Naive thymus-derived CD8-positive, alpha-beta T cell (primary cell): ENCODE data around the gene COL5A1. TPM values are rescaled to one million over a fixed set of nuclear protein-coding genes. Genes with fewer than 3 reads are reported as not detected.
"Not testable (repeated sequence)": the region's sequence is repeated elsewhere in the genome, so short reads cannot be mapped to it uniquely, and the experiment has no call there.

Experiments used
- ATAC-seq, 2 donors: fragments of 150-1000 bp; cut with Tn5 transposase in 1 of 2; sonication (Bioruptor Pico), chemical (Tn5 transposase) in 1 of 2; 1 replicate in 1 of 2; 2 replicates in 1 of 2; pipeline ENCODE4 v1.10.0; 2021; ENCODE audit warnings: mild to moderate bottlenecking in 2 of 2, moderate library complexity in 2 of 2
- POLR2A ChIA-PET: fragments of 350-600 bp; sonication (Branson Sonifier 250); formaldehyde crosslinking; loops from one replicate; lab custom pipeline; 2021; ENCODE audit warnings: antibody characterized with exemption; lab: Charles Lee
- DNase-seq, 10 donors: peaks; one replicate each; pipeline versions ENCODE4 v3.0.0 to v3.0.0-alpha.2; 2020 to 2022
- H3K27ac Mint-ChIP-seq, 10 donors: one replicate each; pipeline ENCODE4 v1.8.0; 2020 to 2022; ENCODE audit warnings: mild to moderate bottlenecking in 10 of 10, mixed read lengths in 10 of 10, moderate library complexity in 4 of 10, inconsistent platforms in 1 of 10
- H3K27me3 Mint-ChIP-seq, 5 donors: one replicate each; pipeline ENCODE4 v1.8.0; 2021 to 2022; ENCODE audit warnings: mixed read lengths in 5 of 5
- H3K36me3 Mint-ChIP-seq, 3 donors: one replicate each; pipeline ENCODE4 v1.8.0; 2020 to 2022; ENCODE audit warnings: mixed read lengths in 3 of 3, mild to moderate bottlenecking in 2 of 3, inconsistent platforms in 1 of 3
- H3K4me1 Mint-ChIP-seq, 4 donors: one replicate each; pipeline ENCODE4 v1.8.0; 2021 to 2022; ENCODE audit warnings: mixed read lengths in 4 of 4
- H3K4me3 Mint-ChIP-seq, 10 donors: one replicate each; pipeline ENCODE4 v1.8.0; 2020 to 2022; ENCODE audit warnings: mild to moderate bottlenecking in 10 of 10, mixed read lengths in 10 of 10, moderate library complexity in 6 of 10, inconsistent platforms in 1 of 10
- H3K9me3 Mint-ChIP-seq, 9 donors: one replicate each; pipeline ENCODE4 v1.8.0; 2020 to 2022; ENCODE audit warnings: mixed read lengths in 9 of 9, mild to moderate bottlenecking in 3 of 9, inconsistent platforms in 1 of 9, moderate library complexity in 1 of 9
- polyA plus RNA-seq, 3 donors: library from polyadenylated mRNA; unstranded; fragments of 300-500 nt; fragmentation: Illumina TruSeq; gene quantifications; one replicate each; pipeline ENCODE4 v1.2.3, GENCODE V29; 2021
- total RNA-seq, 8 experiments: library from RNA in 2 of 8; stranded (reverse) in 2 of 8; gene quantifications; one replicate each; pipeline ENCODE4 v1.2.3 and lab custom pipeline; 2021 to 2026

COL5A1 gene
- total and polyA plus RNA-seq, 5 experiments from 2014 or later = 0.26 TPM; not detected in 4

- no peaks in the 10 kb centered on the region for H3K36me3 Mint-ChIP-seq
- no peaks in the 10 kb centered on the region for H3K9me3 Mint-ChIP-seq
- H3K4me3 Mint-ChIP-seq = peak overlapping the region in 9 of 10 donors; percentile 3 to 67 (median 49)
- POLR2A ChIA-PET = no interaction called here
- ATAC-seq = no peak
- H3K27me3 Mint-ChIP-seq = peaks cover 3 to 46% (median 26%) of the 10 kb centered on the region in 5 donors
- no peak for DNase-seq
- no peak overlapping the region for H3K27ac Mint-ChIP-seq
- peaks cover 0 to 2% (median under 1%) of the 10 kb centered on the region in 4 donors for H3K4me1 Mint-ChIP-seq
These were observed 964 bp upstream of the COL5A1 start for GRCh38 chr9:134640506-134641172.

DNA sequence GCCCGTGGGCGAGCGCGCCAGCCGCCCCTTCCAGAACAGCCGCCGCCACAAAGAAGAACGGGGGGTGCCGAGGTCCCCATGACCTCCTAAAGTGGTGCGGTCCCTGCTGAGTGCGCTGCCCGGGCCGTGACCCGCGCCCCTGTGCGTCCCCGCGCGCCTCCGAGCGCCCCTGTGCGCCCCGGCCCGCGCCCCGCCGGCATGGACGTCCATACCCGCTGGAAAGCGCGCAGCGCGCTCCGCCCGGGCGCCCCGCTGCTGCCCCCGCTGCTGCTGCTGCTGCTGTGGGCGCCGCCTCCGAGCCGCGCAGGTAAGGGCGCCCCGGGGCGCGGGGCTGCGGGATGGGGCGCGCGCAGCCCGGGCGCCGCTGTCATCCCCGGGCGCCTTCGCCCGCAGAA lies 384 bp downstream of the COL5A1 start:
- no peak overlapping the region for H3K27ac Mint-ChIP-seq
- POLR2A ChIA-PET = no interaction called here
- peaks cover 3 to 45% (median 22%) of the 10 kb centered on the region in 5 donors for H3K27me3 Mint-ChIP-seq
- H3K4me1 Mint-ChIP-seq = peaks cover 0 to 2% (median under 1%) of the 10 kb centered on the region in 4 donors
- no peak for DNase-seq
- no peaks in the 10 kb centered on the region for H3K9me3 Mint-ChIP-seq
- ATAC-seq = peak; percentile 18 to 45
- H3K4me3 Mint-ChIP-seq = peak overlapping the region in 1 of 10 donors; percentile 52
- H3K36me3 Mint-ChIP-seq = no peaks in the 10 kb centered on the region

DNA sequence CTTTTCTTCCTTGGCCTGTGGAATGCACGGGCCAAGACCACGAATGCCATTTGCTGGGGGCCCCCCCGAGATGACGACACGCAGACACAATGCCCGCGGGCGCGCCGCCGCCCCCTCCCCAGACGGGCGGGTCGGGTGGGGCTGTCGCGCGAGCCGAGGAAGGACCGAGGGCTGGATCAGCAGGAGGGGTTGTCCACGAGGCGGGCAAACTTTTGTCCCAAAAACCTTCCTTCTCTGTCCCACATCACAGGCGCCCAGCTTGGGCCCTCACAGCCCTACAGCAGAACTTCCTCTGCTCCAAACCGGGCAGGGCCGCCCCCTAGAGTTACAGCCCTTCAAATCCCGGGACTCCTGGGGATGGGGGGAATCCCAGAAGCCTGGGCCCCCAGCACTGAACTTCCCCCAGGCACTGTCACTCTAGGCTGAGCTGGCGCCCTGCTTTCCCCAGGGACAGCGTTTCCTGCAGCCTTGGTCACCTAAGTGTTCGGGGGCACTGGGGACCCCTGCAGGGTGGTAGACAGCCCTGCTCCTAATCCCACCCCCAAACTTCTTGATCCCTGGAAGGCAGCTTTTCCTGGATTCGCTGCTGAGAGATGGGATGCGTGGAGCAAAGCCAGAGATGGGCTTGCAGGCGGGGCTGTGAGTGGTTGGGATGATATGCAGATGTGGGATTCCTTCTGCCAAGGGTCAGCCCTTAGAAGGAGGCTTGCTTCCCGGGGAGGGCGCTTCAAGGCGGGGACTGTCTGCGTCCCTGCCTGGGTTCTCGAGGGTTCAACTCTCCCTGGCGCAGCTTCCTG lies 980 bp downstream of the COL5A1 start:
- POLR2A ChIA-PET = no interaction called here
- H3K4me3 Mint-ChIP-seq = peak overlapping the region in 9 of 10 donors; percentile 33 to 70 (median 51)
- no peaks in the 10 kb centered on the region for H3K36me3 Mint-ChIP-seq
- H3K9me3 Mint-ChIP-seq = no peaks in the 10 kb centered on the region
- H3K27me3 Mint-ChIP-seq = peaks cover 3 to 45% (median 23%) of the 10 kb centered on the region in 5 donors
- DNase-seq (no peak), ATAC-seq (no peak)
- no peak overlapping the region for H3K27ac Mint-ChIP-seq
- peaks cover 0 to 2% (median under 1%) of the 10 kb centered on the region in 4 donors for H3K4me1 Mint-ChIP-seq

DNA sequence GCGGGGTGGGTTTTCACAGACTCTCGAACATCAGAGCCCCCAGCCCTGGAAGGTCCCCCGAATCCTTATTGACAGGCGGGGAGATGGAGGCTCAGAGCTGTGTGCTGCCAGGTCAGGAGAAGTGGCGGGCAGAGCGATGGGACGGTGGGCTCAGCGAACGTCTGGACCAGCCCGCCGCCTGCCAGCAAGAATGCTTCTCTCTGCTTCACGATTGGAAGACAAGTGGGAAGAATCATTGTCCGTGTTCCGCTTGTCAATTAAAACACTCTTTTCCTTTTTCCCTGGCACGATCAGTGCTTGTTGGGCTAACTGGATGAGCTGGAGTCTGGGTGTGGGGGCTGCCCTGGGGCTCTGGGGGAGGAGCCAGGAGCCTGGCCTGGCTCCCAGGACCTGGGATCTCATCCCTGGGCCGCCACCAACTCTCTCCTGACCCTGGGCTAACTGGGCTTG lies 1.6 kb downstream of the COL5A1 start:
- Mint-ChIP-seq H3K27ac (no peak overlapping the region), H3K4me3 (peak overlapping the region in 5 of 10 donors; percentile 9 to 52 (median 43)), H3K27me3 (peaks cover 6 to 45% (median 26%) of the 10 kb centered on the region in 5 donors), H3K4me1 (peaks cover 0 to 2% (median under 1%) of the 10 kb centered on the region in 4 donors), H3K36me3 (no peaks in the 10 kb centered on the region), H3K9me3 (no peaks in the 10 kb centered on the region)
- POLR2A ChIA-PET = no interaction called here
- no peak for DNase-seq
- no peak for ATAC-seq

GRCh38 chr9:134644401-134644724 lies 2.8 kb downstream of the COL5A1 start:
- POLR2A ChIA-PET, H3K4me1 Mint-ChIP-seq, ATAC-seq, H3K9me3 Mint-ChIP-seq, H3K27ac Mint-ChIP-seq, H3K36me3 Mint-ChIP-seq, H3K4me3 Mint-ChIP-seq, DNase-seq: not testable (repeated sequence)
- peaks cover 6 to 37% (median 19%) of the 10 kb centered on the region in 5 donors for H3K27me3 Mint-ChIP-seq

- Mint-ChIP-seq H3K27ac (no peak overlapping the region), H3K4me3 (no peak overlapping the region)
These were observed 3.4 kb downstream of the COL5A1 start for GRCh38 chr9:134644725-134645606.

DNA sequence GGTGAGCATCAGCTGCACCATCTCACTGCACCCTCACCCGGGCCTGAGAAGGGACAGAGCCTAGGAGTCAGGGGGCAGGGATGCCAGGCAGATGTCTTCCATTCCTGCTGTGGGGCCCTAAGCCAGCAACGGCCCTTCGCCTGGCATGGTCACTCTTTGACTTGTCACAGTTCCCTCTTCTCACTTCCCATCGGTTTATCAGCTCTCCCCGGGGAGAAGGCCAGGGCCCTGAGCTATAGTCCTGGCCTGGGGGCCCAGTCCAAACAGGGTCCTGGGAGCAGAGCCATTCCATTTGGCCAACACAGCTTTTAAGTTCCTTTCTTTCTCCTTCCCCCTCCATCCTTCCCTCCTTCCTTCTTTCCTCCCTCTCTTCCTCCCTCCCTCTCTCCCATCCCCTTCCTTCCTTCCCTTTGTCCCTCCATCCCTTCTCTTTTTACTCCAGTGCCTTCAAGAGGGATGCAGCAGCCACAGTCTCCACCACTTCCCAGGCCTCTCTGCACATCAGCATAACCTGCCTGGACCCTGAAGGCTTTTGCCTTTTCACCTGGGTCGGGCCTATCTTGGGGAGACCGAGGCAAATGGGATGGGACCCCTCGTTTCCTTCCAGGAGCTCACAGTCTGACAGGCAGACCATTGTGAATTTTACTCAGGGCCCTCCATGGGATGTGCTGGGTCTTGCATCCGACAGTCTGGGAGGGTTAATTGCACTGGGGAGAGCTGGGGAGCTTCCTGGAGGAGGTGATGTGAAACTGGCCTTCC lies 4.2 kb downstream of the COL5A1 start:
- POLR2A ChIA-PET = no interaction called here
- Mint-ChIP-seq H3K27me3 (peaks cover 3 to 26% (median 18%) of the 10 kb centered on the region in 5 donors), H3K27ac (no peak overlapping the region), H3K9me3 (no peaks in the 10 kb centered on the region), H3K36me3 (no peaks in the 10 kb centered on the region), H3K4me3 (no peak overlapping the region), H3K4me1 (peaks cover 0 to 2% (median under 1%) of the 10 kb centered on the region in 4 donors)
- no peak for DNase-seq
- no peak for ATAC-seq

More at GRCh38 chr9:134644725-134645606, 3.4 kb downstream of the COL5A1 start:
- Mint-ChIP-seq H3K9me3 (no peaks in the 10 kb centered on the region), H3K4me1 (peaks cover 0 to 2% (median under 1%) of the 10 kb centered on the region in 4 donors), H3K27me3 (peaks cover 6 to 33% (median 16%) of the 10 kb centered on the region in 5 donors), H3K36me3 (no peaks in the 10 kb centered on the region)
- POLR2A ChIA-PET = no interaction called here
- DNase-seq (no peak), ATAC-seq (no peak)

DNA sequence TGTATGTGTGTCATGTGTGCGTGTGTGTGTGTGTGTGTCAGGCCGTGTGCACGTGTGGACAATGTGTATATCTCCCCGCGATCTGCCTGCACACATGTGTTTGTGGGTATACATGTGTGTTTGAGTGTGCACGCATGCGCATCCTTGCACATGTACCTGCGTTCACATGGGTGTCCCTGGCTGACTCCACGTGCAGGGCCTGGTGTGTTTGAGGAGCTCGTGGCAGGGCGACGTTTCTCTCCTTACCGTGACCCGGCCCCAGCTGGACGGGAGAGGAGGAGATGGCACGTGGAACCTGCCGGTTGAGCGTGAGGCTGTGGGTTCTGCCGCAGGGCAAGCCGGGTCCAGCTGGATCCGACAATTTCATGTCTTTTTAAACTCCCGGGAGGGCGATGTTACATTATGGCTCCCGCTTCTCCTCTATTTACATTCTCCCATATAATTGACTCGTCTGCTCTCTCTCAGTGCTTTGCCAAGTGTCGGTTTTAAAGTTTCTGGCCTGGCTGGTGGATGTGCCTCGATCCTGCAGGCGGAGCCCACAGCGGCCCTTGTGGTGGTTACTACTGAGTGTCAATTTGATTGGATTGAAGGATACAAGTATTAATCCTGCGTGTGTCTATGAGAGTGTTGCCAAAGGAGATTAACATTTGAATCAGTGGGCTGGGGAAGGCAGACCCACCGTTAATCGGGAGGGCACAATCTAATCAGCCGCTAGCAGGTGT lies 5.9 kb downstream of the COL5A1 start:
- H3K9me3 Mint-ChIP-seq = no peaks in the 10 kb centered on the region
- DNase-seq (no peak), ATAC-seq (no peak)
- H3K27ac Mint-ChIP-seq = no peak overlapping the region
- H3K27me3 Mint-ChIP-seq = peaks cover 3 to 26% (median 18%) of the 10 kb centered on the region in 5 donors
- no peaks in the 10 kb centered on the region for H3K36me3 Mint-ChIP-seq
- no peak overlapping the region for H3K4me3 Mint-ChIP-seq
- POLR2A ChIA-PET = no interaction called here
- H3K4me1 Mint-ChIP-seq = peaks cover 0 to 1% (median under 1%) of the 10 kb centered on the region in 4 donors

GRCh38 chr9:134648701-134649530 lies 7.3 kb downstream of the COL5A1 start:
- Mint-ChIP-seq H3K4me3 (no peak overlapping the region), H3K4me1 (no peaks in the 10 kb centered on the region), H3K27ac (no peak overlapping the region), H3K27me3 (peaks cover 0 to 15% (median 4%) of the 10 kb centered on the region in 5 donors), H3K9me3 (no peaks in the 10 kb centered on the region), H3K36me3 (no peaks in the 10 kb centered on the region)
- no peak for ATAC-seq
- POLR2A ChIA-PET = no interaction called here
- DNase-seq = peak in 1 of 10 donors; percentile 9

DNA sequence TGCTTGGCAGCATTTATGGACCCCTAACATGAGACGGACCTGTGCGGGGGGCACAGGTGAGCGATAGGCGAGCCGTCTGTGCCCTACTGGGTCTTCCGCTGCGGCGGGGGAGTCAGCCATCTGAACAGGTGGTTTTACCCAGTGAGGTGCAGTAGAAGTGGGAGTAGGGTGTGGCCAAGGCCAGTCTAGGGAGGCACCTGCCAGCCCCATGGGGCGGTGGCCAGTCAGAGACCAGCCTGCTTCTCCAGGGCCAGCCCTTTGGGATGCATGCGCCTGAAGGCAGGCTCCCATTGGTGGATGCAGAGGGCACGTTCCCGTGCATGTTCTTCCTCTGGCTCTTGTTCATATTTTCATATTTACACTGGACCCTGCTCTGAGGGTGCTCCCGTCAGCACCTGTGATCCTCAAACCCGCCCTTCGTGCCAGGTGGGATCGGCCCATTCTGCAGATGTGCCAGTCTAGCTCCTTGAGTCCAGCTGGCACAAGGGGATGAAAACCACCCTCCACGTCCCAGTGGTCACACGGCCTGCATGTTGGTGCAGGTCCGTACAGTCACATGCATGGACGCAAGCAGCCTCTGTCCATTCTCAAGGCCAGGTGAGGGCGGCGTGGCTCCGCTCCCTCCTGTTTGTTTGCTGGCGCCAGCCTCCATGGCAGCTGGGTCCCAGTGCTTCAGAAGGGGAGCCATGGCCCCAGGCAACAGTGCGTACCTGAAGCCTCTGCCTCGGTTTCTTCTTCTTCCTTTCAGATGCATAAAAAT lies 9.0 kb downstream of the COL5A1 start:
- DNase-seq (peak in 1 of 10 donors; percentile 55), ATAC-seq (no peak)
- POLR2A ChIA-PET = no interaction called here
- H3K9me3 Mint-ChIP-seq = no peaks in the 10 kb centered on the region
- H3K36me3 Mint-ChIP-seq = no peaks in the 10 kb centered on the region
- peaks cover 0 to 10% (median 3%) of the 10 kb centered on the region in 5 donors for H3K27me3 Mint-ChIP-seq
- no peak overlapping the region for H3K27ac Mint-ChIP-seq
- no peak overlapping the region for H3K4me3 Mint-ChIP-seq
- H3K4me1 Mint-ChIP-seq = no peaks in the 10 kb centered on the region
